HepG2 (cell line): ENCODE data around the gene MLX. TPM values are rescaled to one million over a fixed set of nuclear protein-coding genes. Genes with fewer than 3 reads are reported as not detected.

Experiments used
- ARID5B ChIP-seq: IDR thresholded peaks from 2 replicates; pipeline ENCODE4 v1.4.0; 2020; ENCODE audit warnings: mild to moderate bottlenecking, missing genetic modification reagents
- ERF ChIP-seq: IDR thresholded peaks from 2 replicates; pipeline ENCODE4 v1.6.1; 2018; ENCODE audit warnings: missing biosample characterization, missing genetic modification reagents
- FOXA1 ChIP-seq, 2 experiments: fragments of 450-650 bp in 1 of 2; sonication (generic) in 1 of 2; formaldehyde crosslinking in 1 of 2; IDR thresholded peaks; 2 replicates each; pipeline versions ENCODE4 v1.4.0 to v1.6.1; 2016 to 2020; ENCODE audit warnings: missing genetic modification reagents in 1 of 2
- HDAC2 ChIP-seq: sonication (generic); formaldehyde crosslinking; IDR thresholded peaks from 2 replicates; pipeline ENCODE4 v1.4.0; 2020; ENCODE audit warnings: missing genetic modification reagents
- IKZF1 ChIP-seq: fragments of 450-650 bp; IDR thresholded peaks from 2 replicates; pipeline ENCODE4 v1.7.1; 2016
- KAT8 ChIP-seq: IDR thresholded peaks from 2 replicates; pipeline ENCODE4 v1.6.1; 2016; ENCODE audit warnings: missing genetic modification reagents, missing compliant biosample characterization
- SNAPC4 ChIP-seq: sonication (generic); formaldehyde crosslinking; IDR thresholded peaks from 2 replicates; pipeline ENCODE4 v1.4.0; 2020; ENCODE audit warnings: mild to moderate bottlenecking, missing genetic modification reagents
- TAF15 ChIP-seq: fragments of 200-400 bp; formaldehyde crosslinking; IDR thresholded peaks from one replicate; pipeline ENCODE4 v1.6.1; 2018; ENCODE audit warnings: mild to moderate bottlenecking, low read depth, low read length; ENCODE audit not compliant: poor library complexity, severe bottlenecking
- TFDP1 ChIP-seq: IDR thresholded peaks from 2 replicates; pipeline ENCODE4 v1.6.1; 2016; ENCODE audit warnings: missing compliant biosample characterization, missing genetic modification reagents, borderline replicate concordance
- THAP7 ChIP-seq: sonication (generic); formaldehyde crosslinking; IDR thresholded peaks from 2 replicates; pipeline ENCODE4 v1.8.1; 2023; ENCODE audit warnings: mild to moderate bottlenecking, missing genetic modification reagents
- ZBTB38 ChIP-seq: sonication (generic); formaldehyde crosslinking; IDR thresholded peaks from 2 replicates; pipeline ENCODE4 v1.5.1; 2020; ENCODE audit warnings: mild to moderate bottlenecking, missing genetic modification reagents
- ZNF570 ChIP-seq: sonication (generic); formaldehyde crosslinking; IDR thresholded peaks from 2 replicates; pipeline ENCODE4 v1.4.0; 2020; ENCODE audit warnings: mild to moderate bottlenecking, missing genetic modification reagents, borderline replicate concordance
- ZNF691 ChIP-seq: sonication (generic); formaldehyde crosslinking; IDR thresholded peaks from 2 replicates; pipeline ENCODE4 v1.4.0; 2020; ENCODE audit warnings: missing genetic modification reagents, low read depth, mild to moderate bottlenecking, borderline replicate concordance
- ZNF720 ChIP-seq: sonication (generic); formaldehyde crosslinking; IDR thresholded peaks from 2 replicates; pipeline ENCODE4 v1.4.0; 2020; ENCODE audit warnings: missing genetic modification reagents
- ZNF788 ChIP-seq: sonication (generic); formaldehyde crosslinking; IDR thresholded peaks from 2 replicates; pipeline ENCODE4 v1.5.0; 2020; ENCODE audit warnings: mild to moderate bottlenecking, missing genetic modification reagents, borderline replicate concordance
- ZSCAN9 ChIP-seq: IDR thresholded peaks from 2 replicates; pipeline ENCODE4 v1.6.1; 2016; ENCODE audit warnings: borderline replicate concordance
- polyA plus RNA-seq, 8 experiments: library from polyadenylated mRNA; depleted of rRNA in 3 of 8; stranded (reverse) in 7 of 8; unstranded in 1 of 8; fragments of >200 nt; fragmentation: Illumina TruSeq in 4 of 8; extraction: Trizol in 4 of 8; gene quantifications; 2 replicates each; pipeline versions ENCODE4 v1.2.1 to v1.2.3, GENCODE V29; 2011 to 2016; ENCODE audit warnings: low read depth in 4 of 8, missing spikeins in 1 of 8, mixed read lengths in 1 of 8; ENCODE audit not compliant: insufficient read depth in 1 of 8
- total RNA-seq, 5 experiments: library from RNA; depleted of rRNA; stranded (reverse); fragments of >200 nt; fragmentation: Illumina TruSeq; extraction: Trizol; gene quantifications; 2 replicates each; pipeline ENCODE4 v1.2.3, GENCODE V29; 2016; ENCODE audit warnings: low read depth in 1 of 5

Gene MLX
- total and polyA plus RNA-seq, 2 of the 13 experiments (the other 11 are each of a cell fraction or from before 2014, with no cell fraction given), result 38.9 to 74.4 TPM

- TF ChIP-seq SNAPC4 (no peak), KAT8 (CRISPR knock-in tag) (peak; percentile 64; the same call in 1 of the 2 replicates), ARID5B (CRISPR knock-in tag) (peak; percentile 57), HDAC2 (CRISPR knock-in tag) (peak; percentile 56), ZNF720 (CRISPR knock-in tag) (no peak), ZNF691 (CRISPR knock-in tag) (peak; percentile 82; the same call in 1 of the 2 replicates), TAF15 (no peak), ZNF788 (CRISPR knock-in tag) (no peak), ZBTB38 (CRISPR knock-in tag) (0 out of 2 replicates have a peak, but pooled peaks have one; percentile 59), THAP7 (CRISPR knock-in tag) (peak; percentile 44; the same call in 1 of the 2 replicates), ZNF570 (CRISPR knock-in tag) (no peak), FOXA1 (IDR thresholded peaks at IDR 0.05) (no peak), FOXA1 (CRISPR knock-in tag; IDR thresholded peaks at IDR 0.05) (0 out of 2 replicates have a peak, but pooled peaks have one; percentile 6), IKZF1 (no peak), TFDP1 (peak; percentile 74; the same call in 1 of the 2 replicates), ERF (CRISPR knock-in tag) (peak; percentile 84; the same call in 1 of the 2 replicates), ZSCAN9 (CRISPR knock-in tag) (peak; percentile 90; the same call in 1 of the 2 replicates)
Observed at GRCh38 chr17:42618442-42619150, 51.7 kb downstream of the MLX start (continued).
